K562 (cell line): ENCODE data around the gene CACNA2D3. TPM values are rescaled to one million over a fixed set of nuclear protein-coding genes. Genes with fewer than 3 reads are reported as not detected.

Source experiments
- ATAC-seq: fragments of 200-7000 bp; cut with Tn5 transposase; 3 replicates; pipeline ENCODE4 v1.9.1; 2020; ENCODE audit warnings: moderate library complexity
- Bru-seq: library from RNA; stranded (reverse); fragments of 400-500 nt; gene quantifications from one replicate; lab custom pipeline; 2021; lab: Mats Ljungman, UMichigan
- BruChase-seq, 2 experiments: library from RNA; stranded (reverse); fragments of 400-500 nt; gene quantifications; one replicate each; lab custom pipeline; 2021; lab: Mats Ljungman, UMichigan
- BruUV-seq: library from RNA; stranded (reverse); fragments of 400-500 nt; replicated peaks from 2 replicates; lab custom pipeline; 2021; lab: Mats Ljungman, UMichigan
- CTCF ChIA-PET: fragments of 300-600 bp; formaldehyde crosslinking; extraction: SDS; loops from one replicate; lab custom pipeline; 2021; ENCODE audit warnings: low intra/inter-chr PET ratio; lab: Yijun Ruan, JAX
- POLR2A ChIA-PET: fragments of 300-600, 350-650 bp; sonication (Branson Sonifier 250); formaldehyde crosslinking; extraction: SDS; loops from one replicate; lab custom pipeline; 2021; ENCODE audit warnings: antibody characterized with exemption, inconsistent platforms; lab: Yijun Ruan, JAX
- DNase-seq, 4 experiments: peaks; one replicate each; pipeline versions ENCODE4 v3.0.0 to v3.0.0-alpha.2; 2011 to 2018; ENCODE audit warnings: low spot score in 3 of 4, mixed read lengths in 3 of 4; ENCODE audit errors: extremely low read depth in 1 of 4
- FAIRE-seq: peaks from 2 replicates; lab custom pipeline; 2011; peaks lifted over from hg19 to GRCh38; lab: Jason Lieb, UNC
- H2AFZ ChIP-seq: 2 replicates; pipeline ENCODE4 v1.6.0; 2011; ENCODE audit warnings: low read depth, low read length, control low read depth, inconsistent platforms
- H3K27ac ChIP-seq: fragments of 200-600 bp; 3 replicates; pipeline ENCODE4 v1.8.0; 2011; ENCODE audit warnings: low read depth, mild to moderate bottlenecking, control low read depth, inconsistent platforms, low read length, moderate library complexity, mixed read lengths; ENCODE audit errors: extremely low read depth
- H3K27me3 ChIP-seq, 2 experiments: fragments of 300-600 bp in 1 of 2; 2 replicates in 1 of 2; 3 replicates in 1 of 2; pipeline versions ENCODE4 v1.6.0 to v1.8.0; 2011; ENCODE audit warnings: inconsistent platforms in 2 of 2, low read length in 2 of 2, mild to moderate bottlenecking in 1 of 2, mixed read lengths in 1 of 2, moderate library complexity in 1 of 2; ENCODE audit not compliant: control insufficient read depth in 2 of 2, insufficient read depth in 2 of 2
- H3K36me3 ChIP-seq: fragments of 300-600 bp; 3 replicates; pipeline ENCODE4 v1.8.0; 2011; ENCODE audit warnings: mild to moderate bottlenecking, low read length, inconsistent platforms; ENCODE audit not compliant: control insufficient read depth, insufficient read depth
- H3K4me1 ChIP-seq, 2 experiments: fragments of 200-600 bp in 1 of 2; replicated peaks in 1 of 2; 2 replicates in 1 of 2; 3 replicates in 1 of 2; pipeline versions ENCODE4 v1.5.1 to v1.8.0; 2011; ENCODE audit warnings: inconsistent platforms in 2 of 2, low read length in 2 of 2, mild to moderate bottlenecking in 1 of 2, mixed read lengths in 1 of 2, moderate library complexity in 1 of 2; ENCODE audit not compliant: control insufficient read depth in 2 of 2, insufficient read depth in 2 of 2
- H3K4me2 ChIP-seq: 2 replicates; pipeline ENCODE4 v1.6.1; 2011; ENCODE audit warnings: low read length, control low read depth, inconsistent platforms, mixed read lengths; ENCODE audit not compliant: insufficient read depth
- H3K4me3 ChIP-seq: fragments of 200-600 bp; sonication (generic), shearing (Covaris generic); 2 replicates; pipeline ENCODE4 v1.5.1; 2016; ENCODE audit warnings: control low read depth, inconsistent platforms
- H3K79me2 ChIP-seq: fragments of 200-600 bp; 3 replicates; pipeline ENCODE4 v1.8.0; 2011; ENCODE audit warnings: low read length, inconsistent platforms; ENCODE audit not compliant: control insufficient read depth, insufficient read depth
- H3K9ac ChIP-seq, 2 experiments: 2 replicates each; pipeline versions ENCODE4 v1.6.0 to v1.6.1; 2011; ENCODE audit warnings: low read depth in 2 of 2, low read length in 2 of 2, control low read depth in 1 of 2, inconsistent platforms in 1 of 2, mild to moderate bottlenecking in 1 of 2, mixed read lengths in 1 of 2; ENCODE audit not compliant: insufficient read depth in 1 of 2
- H3K9me1 ChIP-seq: one replicate; pipeline ENCODE4 v1.6.0; 2011; ENCODE audit warnings: inconsistent platforms, mild to moderate bottlenecking, low read length, moderate library complexity; ENCODE audit not compliant: control insufficient read depth, insufficient read depth
- H3K9me3 ChIP-seq: replicated peaks from 2 replicates; pipeline ENCODE4 v1.5.1; 2011; ENCODE audit warnings: low read depth, low read length, inconsistent platforms; ENCODE audit not compliant: control insufficient read depth, insufficient read depth
- H4K20me1 ChIP-seq: replicated peaks from 2 replicates; pipeline ENCODE4 v1.6.1; 2011; ENCODE audit warnings: low read length, inconsistent platforms, mixed read lengths; ENCODE audit not compliant: control insufficient read depth, insufficient read depth
- RAD21 ChIP-seq, 2 experiments: fragments of 250-450 bp in 1 of 2; fragments of 450-650 bp in 1 of 2; sonication (Bioruptor Pico) in 1 of 2; formaldehyde crosslinking in 1 of 2; IDR thresholded peaks in 1 of 2; conservative IDR thresholded peaks in 1 of 2; 2 replicates each; pipeline versions ENCODE4 v1.4.0 to v1.8.0; 2020 to 2022; ENCODE audit warnings: mild to moderate bottlenecking in 2 of 2, moderate library complexity in 1 of 2
- WGBS: fragments of 100-300 bp; shearing (Covaris generic); methylation state at CpG from one replicate; pipeline ENCODE4 v1.1.6; 2016; ENCODE audit warnings: low coverage, mixed read lengths; ENCODE audit not compliant: insufficient coverage; ENCODE audit errors: missing lambda C conversion rate; 5-methylcytosine and 5-hydroxymethylcytosine counted together
- in situ Hi-C: fragments of 300-500 bp; cut with MboI; formaldehyde crosslinking; loops from 4 replicates; pipeline ENCODE4 v1.15.0; 2018; ENCODE audit warnings: inconsistent platforms, mixed read lengths
- intact Hi-C: fragments of 100-400 bp; cut with micrococcal nuclease; formaldehyde crosslinking; loops from 2 replicates; pipeline ENCODE4 v1.14.2; 2022
- long read RNA-seq, 3 experiments: library from polyadenylated mRNA in 2 of 3; library from RNA in 1 of 3; unstranded in 2 of 3; stranded (forward) in 1 of 3; transcript quantifications; one replicate each; pipeline ENCODE4 v2.0.0, GENCODE V29; 2019 to 2022
- polyA minus RNA-seq, 3 experiments: library from RNA; depleted of rRNA, polyadenylated mRNA; stranded (reverse); fragments of >200 nt; gene quantifications; 2 replicates each; pipeline ENCODE4 v1.2.3, GENCODE V29; 2011
- polyA plus RNA-seq, 8 experiments: library from polyadenylated mRNA; depleted of rRNA in 4 of 8; stranded (reverse) in 5 of 8; unstranded in 3 of 8; fragments of >200 nt; fragmentation: Nextera tagmentation in 2 of 8; fragmentation: Illumina TruSeq in 1 of 8; extraction: Ambion mirVana in 2 of 8; extraction: Trizol in 1 of 8; gene quantifications; 2 replicates each; pipeline versions ENCODE4 v1.2.1 to v1.2.3, GENCODE V29; 2011 to 2014; ENCODE audit warnings: inconsistent platforms in 1 of 8, missing spikeins in 1 of 8
- total RNA-seq, 7 experiments: library from RNA; depleted of rRNA in 6 of 7; stranded (reverse); fragments of >200 nt in 6 of 7; fragmentation: Illumina TruSeq in 2 of 7; extraction: Trizol in 2 of 7; gene quantifications; 2 replicates each; pipeline versions ENCODE4 v1.2.1 to v1.2.3, GENCODE V29; 2011 to 2021; ENCODE audit warnings: low replicate concordance in 1 of 7

Gene CACNA2D3
- total RNA-seq (2011; cell fraction: chromatin; rRNA removed; ENCODE audit: low replicate concordance): not detected in 2 replicates
- not detected in 2 replicates for total RNA-seq (2011; cell fraction: nucleolus; rRNA removed)
- total RNA-seq (2011; cell fraction: nucleoplasm; rRNA removed): not detected in 2 replicates
- total RNA-seq (2014; rRNA removed): not detected in 2 replicates
- total RNA-seq (2014; rRNA removed; fragmentation: Illumina TruSeq; extraction: Trizol): not detected in 2 replicates
- total RNA-seq (2015; rRNA removed; fragmentation: Illumina TruSeq; extraction: Trizol): not detected in 2 replicates
- total RNA-seq (2021): not detected in 2 replicates
- polyA plus RNA-seq (2011; rRNA removed): not detected in 2 replicates
- polyA plus RNA-seq (2011; cell fraction: cytosol; rRNA removed): not detected in 2 replicates
- not detected in 2 replicates for polyA plus RNA-seq (2011; cell fraction: nucleus; rRNA removed)
- not detected in 2 replicates for polyA plus RNA-seq (2012)
- not detected in 2 replicates for polyA plus RNA-seq (2014; fragmentation: Illumina TruSeq; extraction: Trizol)
- under 1 TPM in 1 of 2 experiments, not detected in 1; 0.01 TPM for polyA plus RNA-seq (2014; fragmentation: Nextera tagmentation; extraction: Ambion mirVana)
- polyA plus RNA-seq (2014; rRNA removed): not detected in 2 replicates
- not detected in 2 replicates for polyA minus RNA-seq (2011; rRNA and poly(A)+ RNA removed)
- polyA minus RNA-seq (2011; cell fraction: cytosol; rRNA and poly(A)+ RNA removed): not detected in 2 replicates
- not detected in 2 replicates for polyA minus RNA-seq (2011; cell fraction: nucleus; rRNA and poly(A)+ RNA removed)
- Bru-seq, nascent RNA: percentile 0 among the genes with signal in this experiment
- percentile 2 among the genes with signal in this experiment for BruChase-seq, experiment 1, labeled RNA remaining after a 2-hour chase
- BruChase-seq, experiment 2, labeled RNA remaining after a 6-hour chase: percentile 1 among the genes with signal in this experiment
- long read RNA-seq, experiment 1: 0 reads
- long read RNA-seq, experiment 2: 0 reads
- long read RNA-seq, experiment 3: 0 reads

- BruUV-seq: no TSS peak
- FAIRE-seq: no peak
- TF ChIP-seq RAD21 (CRISPR knock-in tag; conservative IDR thresholded peaks at IDR 0.05 in 1 of 2, IDR thresholded peaks at IDR 0.05 in 1 of 2): no peak
These were observed at the start of gene CACNA2D3 for GRCh38 chr3:54122324-54123002. TSS of gene CACNA2D3 (plus strand) at chr3:54122552.

More at GRCh38 chr3:54122324-54123002, at the start of gene CACNA2D3:
- ChIA-PET CTCF (no interaction called here), POLR2A (no interaction called here)
- no peak within 1 kb of the TSS for H2AFZ ChIP-seq
- peaks cover 0 to 5% of the 10 kb centered on the region in 2 experiments; a peak in 1 of 5 replicates for H3K27me3 ChIP-seq
- H3K4me2 ChIP-seq: no peak within 1 kb of the TSS
- no CpG with 5 or more reads among the region's 100 CpGs for WGBS
- H3K4me3 ChIP-seq: no peak within 1 kb of the TSS
- in situ Hi-C loops (no loop called here), intact Hi-C loops (no loop called here)
- no peaks in the 10 kb centered on the region for H3K9me1 ChIP-seq
- ATAC-seq: no peak
- DNase-seq: no peak
- no peaks in the 10 kb centered on the region; a peak in 1 of 5 replicates for H3K4me1 ChIP-seq
- H4K20me1 ChIP-seq: no peaks in the 10 kb centered on the region
- no peak within 1 kb of the TSS for H3K9ac ChIP-seq
- H3K27ac ChIP-seq: no peak within 1 kb of the TSS
- no peaks in the 10 kb centered on the region for H3K9me3 ChIP-seq
- H3K36me3 ChIP-seq: no peaks in the 10 kb centered on the region
- no peaks in the 10 kb centered on the region for H3K79me2 ChIP-seq
